ENCODE results near the gene DDX28. TPM values are rescaled to one million over a fixed set of nuclear protein-coding genes. Genes with fewer than 3 reads are reported as not detected.

DDX28 gene
- total and polyA plus RNA-seq, 8 donors, result 4.6 to 9.7 (median 7.3) TPM; not detected in 2

DNA sequence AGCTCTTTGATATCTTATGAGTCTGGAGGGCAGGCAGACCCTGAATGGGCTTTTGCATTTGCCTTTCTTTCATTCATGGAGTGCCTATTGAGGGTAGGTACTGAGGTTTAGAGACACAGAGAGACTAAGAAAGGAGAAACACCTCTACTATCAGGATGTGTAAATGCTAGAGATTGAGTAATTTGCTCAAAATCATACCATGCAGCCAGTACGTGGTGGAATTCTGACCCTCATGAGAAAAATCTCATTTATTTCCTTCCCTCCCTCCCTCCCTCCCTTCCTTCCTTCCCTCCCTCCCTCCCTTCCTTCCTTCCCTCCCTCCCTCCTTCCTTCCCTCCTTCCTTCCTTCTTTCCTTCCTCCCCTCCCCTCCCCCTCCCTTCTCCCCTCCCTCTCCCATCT is 43.7 kb upstream of the DDX28 start:
- H3K36me3 ChIP-seq, result peaks cover 10 to 69% (median 57%) of the 10 kb centered on the region in 4 donors

GRCh38 chr16:68065716-68066305 is 42.8 kb upstream of the DDX28 start:
- Histone ChIP-seq H3K9me3 (no peaks in the 10 kb centered on the region), H3K27me3 (no peaks in the 10 kb centered on the region), H3K4me3 (no peak overlapping the region), H3K36me3 (peaks cover 2 to 69% (median 57%) of the 10 kb centered on the region in 4 donors), H3K4me1 (peaks cover 4 to 47% (median 18%) of the 10 kb centered on the region in 4 donors), H3K27ac (peak overlapping the region in 3 of 5 donors; percentile 38 to 57 (median 39))
- TF ChIP-seq, protein P1, sequence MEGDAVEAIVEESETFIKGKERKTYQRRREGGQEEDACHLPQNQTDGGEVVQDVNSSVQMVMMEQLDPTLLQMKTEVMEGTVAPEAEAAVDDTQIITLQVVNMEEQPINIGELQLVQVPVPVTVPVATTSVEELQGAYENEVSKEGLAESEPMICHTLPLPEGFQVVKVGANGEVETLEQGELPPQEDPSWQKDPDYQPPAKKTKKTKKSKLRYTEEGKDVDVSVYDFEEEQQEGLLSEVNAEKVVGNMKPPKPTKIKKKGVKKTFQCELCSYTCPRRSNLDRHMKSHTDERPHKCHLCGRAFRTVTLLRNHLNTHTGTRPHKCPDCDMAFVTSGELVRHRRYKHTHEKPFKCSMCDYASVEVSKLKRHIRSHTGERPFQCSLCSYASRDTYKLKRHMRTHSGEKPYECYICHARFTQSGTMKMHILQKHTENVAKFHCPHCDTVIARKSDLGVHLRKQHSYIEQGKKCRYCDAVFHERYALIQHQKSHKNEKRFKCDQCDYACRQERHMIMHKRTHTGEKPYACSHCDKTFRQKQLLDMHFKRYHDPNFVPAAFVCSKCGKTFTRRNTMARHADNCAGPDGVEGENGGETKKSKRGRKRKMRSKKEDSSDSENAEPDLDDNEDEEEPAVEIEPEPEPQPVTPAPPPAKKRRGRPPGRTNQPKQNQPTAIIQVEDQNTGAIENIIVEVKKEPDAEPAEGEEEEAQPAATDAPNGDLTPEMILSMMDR (IDR thresholded peaks at IDR 0.05), result no peak
- no peak for TF ChIP-seq POLR2A (IDR thresholded peaks at IDR 0.05)
- TF ChIP-seq POLR2AphosphoS5 (IDR thresholded peaks at IDR 0.05), result no peak
- TF ChIP-seq EP300 (IDR thresholded peaks at IDR 0.05), result no peak
- DNase-seq, result peak; percentile 15 to 70
- intact Hi-C loops (cut with DNase I; ENCODE audit: low total_unique reads), result no loop called here
- 40 to 68% (median 57%) methylated on average over 6 of the region's 6 CpGs for WGBS, 5 donors

More for the DNA sequence above, 43.7 kb upstream of the DDX28 start:
- peaks cover 4 to 51% (median 18%) of the 10 kb centered on the region in 4 donors for H3K4me1 ChIP-seq
- WGBS, 5 donors, result 50 to 71% (median 55%) methylated on average over 1 of the region's 1 CpG
- H3K9me3 ChIP-seq, result no peaks in the 10 kb centered on the region
- intact Hi-C loops (cut with DNase I; ENCODE audit: low total_unique reads), result no loop called here
- DNase-seq, result no peak
- TF ChIP-seq POLR2A (IDR thresholded peaks at IDR 0.05) (no peak), EP300 (IDR thresholded peaks at IDR 0.05) (no peak), POLR2AphosphoS5 (IDR thresholded peaks at IDR 0.05) (no peak)
- TF ChIP-seq, protein P1 (IDR thresholded peaks at IDR 0.05), result no peak
- H3K4me3 ChIP-seq, result no peak overlapping the region
- no peaks in the 10 kb centered on the region for H3K27me3 ChIP-seq
- H3K27ac ChIP-seq, result no peak overlapping the region

- 18 to 45% (median 28%) methylated on average over 2 of the region's 2 CpGs for WGBS, 5 donors
These were observed 41.8 kb upstream of the DDX28 start for GRCh38 chr16:68064791-68065365.

DNA sequence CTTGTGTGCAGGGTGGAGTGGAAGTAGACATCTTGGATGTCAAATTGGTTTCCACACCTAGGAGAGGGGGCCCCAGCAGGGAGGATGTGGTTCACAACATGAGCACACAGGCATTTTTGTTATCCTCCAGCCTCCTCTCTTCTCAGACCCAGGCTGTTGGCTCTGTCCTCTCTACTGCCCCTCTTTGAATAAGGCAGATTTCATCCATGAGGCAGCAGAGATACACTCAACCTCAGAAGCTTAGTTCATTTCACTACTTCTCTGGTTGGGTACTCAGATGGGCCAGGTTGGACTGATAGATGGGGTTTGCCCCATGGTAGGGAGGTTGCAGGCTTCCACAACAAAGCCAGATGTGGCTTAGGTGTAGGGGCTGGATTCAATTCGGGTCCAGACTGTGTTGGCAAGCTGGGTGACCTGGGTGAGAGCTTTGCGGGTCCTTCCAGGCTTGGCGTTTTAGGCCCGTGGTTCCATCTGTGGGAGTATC is 39.9 kb upstream of the DDX28 start:
- no peak overlapping the region for H3K4me3 ChIP-seq
- no peaks in the 10 kb centered on the region for H3K27me3 ChIP-seq
- H3K9me3 ChIP-seq, result no peaks in the 10 kb centered on the region
- TF ChIP-seq POLR2A (IDR thresholded peaks at IDR 0.05), result no peak
- TF ChIP-seq EP300 (IDR thresholded peaks at IDR 0.05), result no peak
- no peak for TF ChIP-seq POLR2AphosphoS5 (IDR thresholded peaks at IDR 0.05)
- TF ChIP-seq, protein P1 (IDR thresholded peaks at IDR 0.05), result no peak
- peaks cover 4 to 29% (median 11%) of the 10 kb centered on the region in 4 donors for H3K4me1 ChIP-seq
- peak; percentile 25 to 37 for DNase-seq
- H3K27ac ChIP-seq, result no peak overlapping the region
- peaks cover 2 to 73% (median 60%) of the 10 kb centered on the region in 4 donors for H3K36me3 ChIP-seq
- intact Hi-C loops (cut with DNase I; ENCODE audit: low total_unique reads), result no loop called here
- WGBS, 5 donors, result 90 to 95% (median 91%) methylated on average over 4 of the region's 4 CpGs

More at GRCh38 chr16:68064791-68065365, 41.8 kb upstream of the DDX28 start:
- no peak for TF ChIP-seq POLR2A (IDR thresholded peaks at IDR 0.05)
- TF ChIP-seq EP300 (IDR thresholded peaks at IDR 0.05), result no peak
- peak in 1 of 3 donors; percentile 14 for TF ChIP-seq POLR2AphosphoS5 (IDR thresholded peaks at IDR 0.05)
- TF ChIP-seq, protein P1 (IDR thresholded peaks at IDR 0.05), result peak in 5 of 7 experiments; percentile 51 to 75 (median 67)
- peak; percentile 71 to 84 for DNase-seq
- peak overlapping the region in 4 of 5 donors; percentile 12 to 57 (median 38) for H3K27ac ChIP-seq
- H3K9me3 ChIP-seq, result no peaks in the 10 kb centered on the region
- no peak overlapping the region for H3K4me3 ChIP-seq
- intact Hi-C loops (cut with DNase I; ENCODE audit: low total_unique reads), result no loop called here
- H3K36me3 ChIP-seq, result peaks cover 0 to 69% (median 57%) of the 10 kb centered on the region in 4 donors
- peaks cover 4 to 38% (median 17%) of the 10 kb centered on the region in 4 donors for H3K4me1 ChIP-seq
- H3K27me3 ChIP-seq, result no peaks in the 10 kb centered on the region
